GM19455 (cell line): Measurements from ENCODE around the gene RASSF8.

ENCODE experiments used
- ATAC-seq: cut with Tn5 transposase; IDR thresholded peaks from one replicate; pipeline ENCODE4 v1.9.1; 2021; ENCODE audit not compliant: unreplicated experiment

RASSF8 gene

DNA sequence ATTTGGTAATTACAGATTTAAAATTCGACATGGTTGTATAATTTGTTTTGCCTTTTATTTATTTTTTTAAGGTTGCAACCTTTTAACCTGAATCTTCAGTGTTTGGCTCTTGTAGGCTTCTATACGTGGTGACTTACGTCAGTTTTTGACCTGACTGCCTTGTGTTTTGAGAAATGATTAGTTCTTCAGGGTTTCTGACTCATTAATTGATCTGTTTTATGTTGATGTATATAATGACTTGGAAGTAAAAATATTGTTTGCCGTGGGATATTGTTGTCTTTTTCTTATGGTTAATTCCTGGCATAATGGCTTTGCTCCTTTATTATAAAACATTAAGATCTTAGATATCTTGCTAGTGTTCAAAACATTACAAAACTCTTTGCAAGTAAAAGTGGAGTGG, 2.5 kb downstream of the RASSF8 start:
- no peak for ATAC-seq

DNA sequence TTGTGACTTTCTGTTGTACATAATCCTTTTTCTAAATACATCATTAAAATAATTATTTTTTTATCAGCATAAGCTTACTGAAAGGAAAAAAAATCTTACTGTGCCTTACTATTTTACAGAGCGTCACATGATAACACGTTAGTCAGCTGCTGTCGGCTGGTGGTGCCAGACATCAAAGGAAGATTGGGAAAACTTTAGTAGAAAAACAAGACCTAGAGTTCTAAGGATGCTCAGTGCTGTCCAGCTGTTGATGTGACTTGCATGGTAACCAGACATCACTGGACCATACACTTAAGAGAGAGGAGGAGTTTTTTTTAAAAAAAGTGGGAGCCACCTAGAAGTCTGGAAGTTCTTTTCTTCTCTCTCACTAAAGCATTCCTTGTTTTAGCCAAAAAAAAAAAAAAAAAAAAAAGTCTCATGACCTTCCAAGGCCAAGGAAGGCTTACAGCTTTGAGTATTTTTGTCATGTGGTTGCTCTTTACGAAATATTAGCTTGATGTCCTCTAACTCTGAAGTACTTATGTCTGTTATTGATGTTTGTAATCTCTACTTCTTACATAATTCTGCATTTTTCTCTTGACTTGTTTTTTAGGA, 4.5 kb downstream of the RASSF8 start:
- no peak for ATAC-seq

DNA sequence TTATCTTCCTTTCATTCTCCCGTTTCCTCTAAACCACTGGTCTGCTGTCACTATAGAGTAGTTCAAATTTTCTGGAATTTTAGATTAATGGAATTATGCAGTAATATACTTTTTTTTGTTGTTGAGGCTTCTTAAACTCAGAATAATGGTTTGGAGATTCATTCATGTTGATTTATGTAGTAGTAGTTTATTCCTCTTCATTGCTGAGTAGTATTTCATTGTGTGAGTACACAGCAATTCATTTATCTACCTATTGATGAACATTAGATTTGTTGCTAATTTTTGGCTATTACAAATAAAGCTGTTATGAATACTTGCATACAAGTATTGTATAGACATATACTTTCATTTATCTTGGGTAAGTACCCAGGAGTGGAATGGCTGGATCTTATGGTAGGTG, 7.2 kb downstream of the RASSF8 start:
- ATAC-seq, result no peak

DNA sequence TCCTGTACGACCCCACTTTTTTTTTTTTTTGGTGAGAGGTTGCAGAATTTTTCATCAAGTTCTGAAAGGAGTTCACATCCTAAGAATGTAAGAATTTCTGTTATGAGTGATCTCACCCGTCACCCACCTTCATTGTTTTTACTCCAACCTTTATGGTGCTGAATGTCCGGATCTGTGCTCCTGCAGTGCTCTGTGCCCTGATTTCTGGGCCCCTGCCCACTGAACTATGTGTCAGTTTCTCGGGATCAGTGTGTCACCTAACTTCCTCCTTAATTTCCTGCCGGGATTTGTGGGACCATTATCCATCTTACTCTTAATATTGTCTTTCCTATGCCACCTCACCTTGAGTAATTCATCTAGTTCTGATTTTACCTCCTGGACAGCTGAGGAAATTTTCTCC, 11.6 kb downstream of the RASSF8 start:
- no peak for ATAC-seq

DNA sequence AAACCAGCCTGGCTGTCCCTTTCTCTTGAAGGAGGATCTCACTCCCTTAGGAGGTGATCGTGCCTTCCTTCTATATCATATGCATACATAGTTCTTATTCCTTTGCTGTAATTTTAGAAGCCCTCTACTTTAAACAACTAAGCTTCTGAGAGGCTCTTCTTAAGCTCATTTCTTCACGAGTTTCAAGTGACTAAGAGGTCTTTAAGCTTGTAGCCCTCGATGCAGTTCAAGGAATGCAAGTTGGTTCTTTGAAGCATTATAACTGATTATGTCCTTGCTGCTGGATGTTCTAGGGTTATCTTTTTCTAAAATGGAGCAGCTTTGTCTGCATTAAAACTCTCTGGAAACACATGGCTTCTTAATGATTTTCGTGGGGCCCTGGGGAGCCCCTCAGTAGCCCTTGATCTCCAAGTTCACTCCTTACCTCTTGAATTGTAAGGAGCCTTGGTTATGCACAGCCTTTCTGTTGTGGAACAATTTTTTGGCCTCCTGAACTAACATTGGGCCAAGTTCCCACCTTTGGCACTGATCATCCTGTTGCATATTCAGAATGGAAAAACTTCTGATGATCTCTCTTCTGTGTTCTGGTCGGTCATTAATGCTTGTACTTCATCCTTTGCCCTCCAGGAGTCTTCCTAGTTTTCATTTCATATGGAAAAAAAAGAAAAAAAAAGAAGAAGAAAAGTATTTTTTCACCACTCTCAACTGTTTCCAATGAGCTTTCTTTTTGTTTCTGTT, 12.6 kb downstream of the RASSF8 start:
- ATAC-seq, result no peak

DNA sequence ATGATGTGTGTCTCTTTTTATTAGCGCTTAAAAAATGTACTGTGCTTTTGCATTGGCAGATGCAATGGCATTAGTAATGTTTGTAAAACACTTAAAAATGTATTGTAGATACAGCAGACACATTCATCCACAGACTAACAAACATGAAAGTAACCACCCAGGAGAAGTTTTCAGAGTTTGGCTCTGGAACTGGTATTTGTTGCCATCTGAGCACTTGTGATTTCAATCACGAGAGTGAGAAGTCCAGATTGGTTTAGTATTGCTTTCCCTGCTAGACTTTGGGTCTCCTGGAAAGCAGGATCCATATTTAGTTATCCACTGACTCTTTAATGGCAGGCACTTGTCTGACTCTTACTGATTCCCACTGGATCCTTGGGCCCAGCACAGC, 13.2 kb downstream of the RASSF8 start:
- no peak for ATAC-seq

DNA sequence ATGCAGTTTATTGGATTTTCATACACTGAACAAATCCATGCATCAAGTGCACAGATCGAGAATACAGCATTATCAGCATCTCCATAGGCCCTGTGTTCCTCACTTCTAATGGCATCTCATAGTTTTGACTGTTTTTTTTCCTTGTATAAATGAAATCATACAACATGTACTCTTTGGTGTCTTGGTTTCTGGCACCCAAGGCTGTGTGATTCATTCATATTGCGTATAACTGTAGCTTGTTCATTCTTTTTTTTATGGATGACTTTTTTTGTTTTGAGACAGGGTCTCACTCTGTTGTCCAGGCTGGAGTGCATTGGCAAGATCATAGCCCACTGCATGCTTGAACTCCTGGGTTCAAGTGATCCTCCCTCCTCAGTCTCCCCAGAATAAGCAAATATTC, 14.3 kb downstream of the RASSF8 start:
- no peak for ATAC-seq

DNA sequence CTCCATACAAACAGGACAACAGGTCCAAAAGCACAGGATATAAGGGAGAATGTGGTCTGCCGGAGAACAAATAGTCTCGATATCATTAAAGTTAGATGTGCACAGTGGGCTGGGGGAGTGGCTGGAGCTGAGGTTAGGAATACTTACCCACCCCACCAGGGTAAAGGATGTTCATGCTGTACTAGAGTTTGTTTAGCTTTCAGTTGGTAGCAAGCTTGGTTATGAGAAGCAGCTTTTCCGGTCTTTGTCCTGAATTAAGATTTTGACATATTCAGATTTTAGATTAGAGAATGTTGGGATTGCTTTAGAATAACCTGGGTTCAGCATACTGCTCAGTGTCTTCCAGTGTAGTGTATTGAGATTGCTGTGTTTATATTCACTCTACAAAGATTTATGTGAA, 16.7 kb downstream of the RASSF8 start:
- ATAC-seq, result no peak

DNA sequence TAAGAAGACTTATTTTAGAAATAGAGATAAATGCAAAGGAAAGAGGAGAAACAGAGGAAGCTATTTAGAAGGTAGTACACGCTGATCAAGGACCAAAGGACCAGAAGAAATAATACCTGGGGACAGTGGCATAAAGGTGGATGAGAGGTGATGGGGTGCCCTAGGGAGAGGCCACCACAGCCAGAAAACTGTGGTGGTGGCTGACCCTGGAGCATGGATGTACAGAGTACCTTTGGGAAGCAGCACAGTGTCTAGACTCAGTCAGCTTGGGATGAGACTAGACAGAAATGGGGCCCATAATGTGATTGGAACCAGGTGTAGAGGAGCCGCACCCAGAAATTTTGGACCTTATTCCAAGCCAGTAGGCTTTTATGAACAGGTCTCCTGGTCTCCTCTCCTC, 17.2 kb downstream of the RASSF8 start:
- no peak for ATAC-seq

DNA sequence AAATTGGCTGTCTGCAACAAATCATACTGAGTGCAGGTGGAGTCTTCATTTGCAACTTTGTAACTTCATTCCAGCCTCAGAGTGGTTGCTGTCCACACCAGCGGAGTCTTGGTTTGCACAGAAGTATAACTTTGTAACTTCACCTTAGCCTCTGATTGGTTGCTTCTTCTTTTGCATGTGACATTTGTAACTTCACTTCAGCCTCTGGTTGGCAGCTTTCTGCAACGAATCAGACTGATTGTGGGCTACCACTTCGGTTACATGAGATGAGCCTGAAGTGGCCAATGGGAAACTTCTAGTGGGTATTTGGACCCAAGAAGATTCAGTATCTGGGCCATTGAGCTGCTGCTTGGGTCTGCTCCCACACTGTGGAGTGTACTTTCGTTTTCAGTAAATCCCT, 17.8 kb downstream of the RASSF8 start:
- no peak for ATAC-seq

DNA sequence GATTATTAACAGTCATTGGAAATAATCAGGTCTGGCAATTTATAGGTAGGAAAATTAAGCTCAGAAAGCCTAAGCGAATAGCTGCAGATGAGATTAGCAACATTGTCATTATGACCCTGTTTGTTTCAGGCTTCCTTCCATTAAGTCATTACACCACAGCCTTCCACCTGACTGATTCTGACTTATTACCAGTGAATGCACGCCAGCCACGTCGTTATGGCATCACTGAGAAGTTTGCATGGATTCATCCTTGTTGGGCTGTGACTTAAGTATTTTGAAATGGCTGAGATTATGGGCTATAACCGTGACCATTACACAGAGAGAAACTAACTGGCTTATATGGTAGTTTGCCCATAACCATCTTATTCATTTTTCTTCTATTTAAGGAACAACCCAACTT, 18.6 kb downstream of the RASSF8 start:
- ATAC-seq, result no peak

DNA sequence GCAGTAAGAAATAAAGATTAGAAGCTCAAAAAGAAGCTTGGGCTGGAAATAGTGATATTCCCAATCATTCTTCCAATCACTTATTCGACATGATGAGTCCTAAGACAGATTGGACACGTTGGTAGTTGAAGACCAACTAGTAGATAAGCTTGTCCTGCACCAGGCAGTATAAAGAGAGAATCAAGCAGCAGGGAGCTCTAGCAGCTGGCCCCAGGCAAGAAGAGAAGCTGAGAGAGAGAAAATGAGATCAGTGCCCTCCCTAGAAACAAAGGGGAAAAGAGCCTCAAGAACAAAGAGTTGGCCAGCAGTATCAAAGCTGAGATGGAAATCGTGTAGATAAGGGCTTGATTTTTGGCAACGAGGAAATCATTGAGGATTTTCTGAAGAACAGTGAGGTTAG, 20.6 kb downstream of the RASSF8 start:
- no peak for ATAC-seq

DNA sequence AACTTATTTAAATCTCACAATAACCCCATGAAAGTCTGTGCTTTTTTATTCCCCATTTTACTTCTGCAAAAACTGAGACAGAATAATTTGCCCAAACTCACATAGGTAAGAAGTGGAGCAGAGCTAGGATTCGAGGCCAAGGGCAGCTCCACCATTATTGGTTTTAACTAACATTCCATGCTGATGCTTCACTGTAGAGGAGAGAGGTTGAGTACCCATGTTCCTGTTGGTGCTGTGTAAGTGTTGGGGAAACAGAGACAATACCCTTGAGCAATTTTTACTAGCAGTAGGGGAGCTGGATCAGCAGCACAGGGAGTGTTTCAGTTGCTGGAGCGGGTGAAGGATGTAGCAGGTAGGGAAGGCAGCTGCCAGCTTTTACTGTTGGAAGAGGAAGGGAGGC, 21.1 kb downstream of the RASSF8 start:
- ATAC-seq, result no peak

DNA sequence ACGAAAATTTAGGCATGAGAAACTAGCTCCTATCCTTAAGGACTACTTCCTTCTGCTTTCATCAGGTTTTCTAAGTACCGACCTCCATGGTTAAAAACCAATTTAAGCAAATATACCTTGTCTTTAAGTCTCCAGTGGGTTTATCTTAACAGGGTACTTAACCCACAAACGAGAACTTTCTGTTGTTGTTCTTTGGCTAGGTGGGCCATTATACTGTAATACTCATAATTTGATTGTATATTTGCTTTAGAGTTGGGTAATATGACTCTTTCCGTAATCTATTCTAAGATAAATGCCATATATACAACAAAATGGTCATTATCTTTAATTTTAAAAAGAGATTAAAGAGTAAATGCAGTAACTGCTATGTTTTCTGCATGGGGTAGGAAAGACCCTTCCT, 21.6 kb downstream of the RASSF8 start:
- no peak for ATAC-seq

DNA sequence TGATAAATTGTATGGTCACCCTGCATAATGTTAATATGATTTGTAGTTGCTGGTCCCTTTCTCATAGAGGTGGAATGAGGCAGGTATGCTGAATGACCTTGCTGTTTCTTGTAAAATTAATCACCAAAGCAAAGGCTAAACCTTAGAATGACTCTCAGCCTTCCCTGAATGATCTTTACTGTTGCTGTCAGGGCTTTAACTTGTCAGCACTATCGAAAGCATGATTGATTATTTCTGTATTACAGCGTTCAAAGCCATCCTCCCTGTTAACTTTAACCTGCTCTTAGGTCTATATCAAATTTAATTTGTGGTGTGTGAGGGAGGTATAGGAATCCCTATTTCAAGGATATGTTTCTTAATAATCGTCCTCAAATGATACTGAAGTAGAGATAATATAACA, 23.1 kb downstream of the RASSF8 start:
- no peak for ATAC-seq

DNA sequence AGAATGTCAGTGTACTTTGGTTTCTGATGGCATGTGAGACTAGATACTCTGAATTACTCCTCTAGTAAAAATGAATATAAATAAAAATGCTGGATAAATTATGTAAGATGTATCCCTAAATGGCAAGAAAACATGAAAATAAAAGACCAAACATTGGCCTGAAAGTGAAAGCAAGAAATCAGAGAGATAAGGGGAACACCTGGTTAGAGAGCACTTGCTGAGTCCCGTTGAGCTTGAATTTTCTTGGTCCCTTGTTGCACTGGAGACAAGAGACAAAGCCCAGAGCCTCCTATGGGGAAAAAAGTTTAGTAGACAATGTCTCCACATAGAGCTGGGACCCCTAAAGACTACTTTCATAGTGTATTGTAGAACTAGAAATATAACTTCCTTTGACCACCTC, 23.9 kb downstream of the RASSF8 start:
- ATAC-seq, result no peak

DNA sequence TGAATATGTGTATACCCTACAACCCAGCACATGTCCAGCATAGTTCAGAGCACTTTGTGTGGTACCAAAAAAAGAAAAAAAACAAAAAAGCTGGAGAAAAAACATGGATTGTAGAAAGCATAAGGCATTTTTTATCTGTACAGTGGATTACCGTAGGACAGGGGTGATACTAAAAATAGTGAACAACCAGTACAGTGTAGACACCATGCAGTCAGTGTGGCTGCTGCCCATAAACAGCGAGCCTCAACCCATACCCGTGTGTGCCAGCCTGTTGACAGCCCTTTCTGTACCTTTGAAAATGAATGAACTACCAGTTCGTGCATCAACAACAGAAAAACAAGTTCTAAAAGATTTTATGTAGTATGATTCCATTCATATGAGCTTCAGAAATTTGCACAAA, 25.1 kb downstream of the RASSF8 start:
- ATAC-seq, result no peak

DNA sequence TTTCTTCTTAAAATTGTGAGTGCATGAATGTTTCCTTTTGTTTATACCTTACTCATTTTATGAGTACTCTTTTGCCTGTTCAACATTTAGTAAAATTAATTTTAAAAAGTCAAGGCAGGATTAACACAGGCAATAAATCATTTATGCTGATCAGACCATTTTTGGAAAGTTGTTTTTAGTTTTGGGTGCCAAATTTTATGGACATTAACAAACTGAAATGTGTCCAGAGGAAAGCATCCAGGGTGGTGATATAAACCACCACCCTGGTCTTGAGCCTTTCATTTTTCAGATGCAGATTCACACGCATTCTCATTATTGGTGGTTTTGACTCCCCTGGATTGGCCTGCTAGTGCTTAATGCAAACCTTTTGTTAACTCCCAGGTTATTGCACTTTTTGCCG, 26.3 kb downstream of the RASSF8 start:
- ATAC-seq, result no peak

DNA sequence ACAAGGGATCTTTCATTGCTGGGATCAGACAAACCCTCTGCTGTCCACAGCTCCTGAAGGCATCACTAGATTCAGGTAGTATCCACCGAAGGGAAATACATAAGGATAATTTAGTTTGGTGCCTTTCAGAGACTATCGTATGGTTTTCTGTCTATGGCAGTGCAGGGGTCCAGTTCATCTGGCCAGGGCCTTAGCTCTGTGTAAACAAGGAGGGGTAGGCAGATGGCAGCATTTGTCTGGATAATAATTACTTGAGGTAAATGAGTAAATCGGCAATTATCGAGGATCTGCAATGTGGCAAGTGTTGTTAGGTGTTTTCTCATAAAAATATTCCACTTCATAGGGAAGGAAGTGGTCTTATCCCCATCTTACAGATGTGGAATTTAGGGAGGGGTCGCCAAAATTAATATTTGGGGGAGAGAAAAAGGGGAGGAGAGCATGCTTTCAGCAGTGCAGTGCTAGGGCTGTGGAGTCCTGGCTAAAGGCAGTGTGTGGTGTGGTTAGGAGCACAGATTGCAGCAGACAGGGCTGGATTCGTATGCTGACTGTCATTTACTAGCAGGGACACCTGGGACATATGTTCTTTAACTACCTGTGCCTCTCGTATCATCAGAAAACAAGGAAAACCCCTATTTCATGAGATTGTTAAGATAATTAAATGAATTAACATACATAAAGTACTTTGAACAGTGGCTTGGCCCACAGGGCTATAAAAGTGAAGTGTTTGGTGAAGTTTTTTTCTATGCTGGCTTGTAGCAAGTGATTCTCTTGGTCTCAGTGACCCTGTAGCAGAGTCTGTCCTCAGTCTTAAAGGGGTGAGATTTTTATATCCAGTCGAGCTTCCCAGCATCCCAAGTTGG, 27.1 kb downstream of the RASSF8 start:
- ATAC-seq, result no peak

DNA sequence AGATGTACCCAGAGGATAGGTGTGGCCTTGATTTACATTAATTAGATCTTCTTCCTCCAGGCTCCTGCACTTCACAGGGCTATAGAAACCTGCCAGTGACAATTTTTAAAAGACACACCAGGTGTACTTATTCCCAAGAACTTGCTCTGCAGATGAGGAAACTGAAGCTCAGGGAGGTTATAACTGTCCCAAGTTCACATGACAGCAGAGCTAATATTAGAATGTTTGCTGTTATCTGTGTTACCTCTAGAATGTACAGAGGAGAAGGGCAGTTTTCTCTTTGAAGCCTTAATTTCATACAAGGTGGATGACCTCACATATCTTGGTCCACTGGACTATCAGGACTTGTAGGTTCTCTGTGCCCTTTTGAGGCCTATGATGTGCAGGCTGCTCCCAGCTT, 27.7 kb downstream of the RASSF8 start:
- ATAC-seq, result no peak

DNA sequence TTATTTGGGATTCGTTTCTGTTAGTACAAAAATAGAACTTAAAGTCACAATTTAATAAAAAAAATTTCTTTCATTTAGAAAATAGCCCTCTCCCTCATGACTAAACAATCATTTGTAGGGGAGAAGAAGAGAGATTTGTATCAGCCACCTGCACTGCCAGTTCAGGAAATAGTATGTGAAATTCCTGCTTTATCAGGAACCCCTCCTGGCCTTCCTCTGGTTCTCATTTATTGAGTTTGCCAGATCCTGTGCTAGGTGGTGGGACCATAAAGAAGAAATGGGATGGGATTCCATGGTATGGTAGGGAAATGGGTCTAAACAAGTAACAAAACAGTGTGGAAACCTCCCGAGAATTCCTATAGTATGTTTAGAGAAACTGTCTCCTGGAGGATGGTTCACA, 30.0 kb downstream of the RASSF8 start:
- no peak for ATAC-seq

DNA sequence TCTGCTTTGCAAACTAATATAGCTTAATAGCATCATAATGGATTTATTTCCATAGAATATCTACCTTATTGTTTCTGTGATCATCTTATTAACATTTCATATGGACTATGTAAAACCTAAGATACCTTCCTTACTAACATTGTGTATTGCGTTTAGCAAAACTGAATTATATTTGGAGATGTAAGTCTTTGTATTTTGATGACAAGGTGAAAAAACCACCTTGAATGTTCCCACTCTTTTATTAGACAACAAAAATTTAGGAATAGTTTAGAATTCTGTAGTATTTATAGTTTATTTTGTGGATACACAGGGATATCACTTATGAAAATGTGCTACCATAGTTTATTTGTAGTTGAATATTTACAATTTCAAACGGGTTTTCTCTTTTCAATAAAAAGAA, 32.0 kb downstream of the RASSF8 start:
- no peak for ATAC-seq
